ENCODE measurements around the gene NPEPL1.

Gene NPEPL1

DNA sequence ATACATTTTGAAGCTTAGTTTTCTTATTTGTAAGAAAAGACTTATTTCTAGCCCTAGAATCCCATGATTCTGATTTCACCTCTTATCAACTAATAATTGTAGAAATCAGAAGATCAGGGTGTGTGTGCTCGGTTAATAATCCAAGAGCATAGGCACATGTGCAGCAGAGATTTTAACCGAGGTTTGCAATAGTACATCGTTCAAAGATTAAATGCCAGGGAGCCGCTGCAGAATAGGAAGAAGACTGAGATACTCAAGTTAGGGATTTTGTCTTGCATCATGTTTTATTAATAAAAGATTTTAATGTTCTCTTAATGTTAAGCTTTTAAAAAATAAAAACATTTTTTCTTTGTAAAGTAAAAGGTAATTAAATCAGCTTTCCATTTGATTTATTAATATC is 34.6 kb upstream of the NPEPL1 start:
- no peak for DNase-seq (ENCODE audit: low read depth, low spot score)

GRCh38 chr20:58658760-58659159 is 33.8 kb upstream of the NPEPL1 start:
- no peak for DNase-seq (ENCODE audit: low read depth, low spot score)

DNA sequence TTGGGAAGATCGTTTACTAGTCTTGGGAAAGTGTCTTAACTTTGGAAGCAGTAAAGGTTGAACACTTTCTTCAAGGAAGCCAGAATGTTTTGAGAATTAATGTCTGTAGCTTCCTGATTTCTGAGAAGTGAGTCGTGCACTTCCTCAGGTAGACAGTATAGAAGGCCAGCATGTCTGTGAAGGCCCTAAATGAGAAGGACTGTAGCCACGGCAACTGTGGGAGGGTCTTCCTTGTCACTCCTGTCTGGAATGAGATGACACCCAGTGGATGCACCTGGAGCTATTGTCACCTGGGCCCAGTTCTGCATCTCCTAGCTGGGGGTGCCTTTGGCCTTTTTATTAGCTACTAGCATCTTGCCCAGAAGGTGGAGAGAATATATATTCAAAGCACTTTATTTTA is 32.8 kb upstream of the NPEPL1 start:
- DNase-seq (ENCODE audit: low read depth, low spot score) = no peak

- DNase-seq (ENCODE audit: low read depth, low spot score) = no peak
Observed at GRCh38 chr20:58660855-58661597, 31.6 kb upstream of the NPEPL1 start.

DNA sequence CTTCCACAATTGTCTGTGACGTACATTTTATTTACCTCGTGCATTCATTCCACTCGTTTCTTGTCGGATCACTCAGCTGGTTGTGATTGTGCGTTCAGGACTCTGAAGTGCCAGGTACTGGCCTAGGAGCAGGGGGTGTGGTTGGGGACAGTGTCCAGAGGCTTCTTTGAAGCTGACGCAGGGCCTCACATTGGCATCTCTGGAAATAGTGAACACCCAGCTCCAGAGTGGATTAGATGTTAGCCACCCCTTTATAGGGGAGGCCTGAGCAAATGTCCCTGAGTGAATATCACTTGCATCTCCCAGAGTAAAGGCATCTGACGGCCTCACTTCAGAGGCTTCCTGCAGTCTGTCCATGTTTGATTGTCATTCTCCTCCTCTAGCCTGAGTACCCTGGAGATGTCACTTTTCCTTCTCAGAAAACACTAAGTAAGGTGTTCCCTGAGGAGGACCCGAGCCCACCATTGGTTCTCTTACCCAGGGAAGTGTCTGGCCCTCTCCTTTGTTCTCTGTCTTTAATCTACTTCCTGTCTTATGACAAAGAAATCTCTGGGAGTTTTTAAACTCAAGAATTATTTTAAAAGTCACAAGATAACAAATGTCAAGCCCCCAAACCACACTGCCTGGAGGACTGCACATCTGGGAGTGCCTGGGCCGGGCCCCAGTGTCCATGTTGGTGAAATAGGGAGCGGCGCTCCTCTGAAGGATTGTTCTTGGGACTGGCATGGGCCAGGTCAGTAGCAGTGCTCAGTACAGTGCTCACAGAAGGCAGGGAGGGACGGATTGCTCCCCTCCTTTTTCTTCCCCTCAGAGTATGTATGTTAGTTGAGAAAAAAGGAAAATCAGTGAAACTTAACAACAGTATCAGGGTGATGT is 30.8 kb upstream of the NPEPL1 start:
- no peak for DNase-seq (ENCODE audit: low read depth, low spot score)

DNA sequence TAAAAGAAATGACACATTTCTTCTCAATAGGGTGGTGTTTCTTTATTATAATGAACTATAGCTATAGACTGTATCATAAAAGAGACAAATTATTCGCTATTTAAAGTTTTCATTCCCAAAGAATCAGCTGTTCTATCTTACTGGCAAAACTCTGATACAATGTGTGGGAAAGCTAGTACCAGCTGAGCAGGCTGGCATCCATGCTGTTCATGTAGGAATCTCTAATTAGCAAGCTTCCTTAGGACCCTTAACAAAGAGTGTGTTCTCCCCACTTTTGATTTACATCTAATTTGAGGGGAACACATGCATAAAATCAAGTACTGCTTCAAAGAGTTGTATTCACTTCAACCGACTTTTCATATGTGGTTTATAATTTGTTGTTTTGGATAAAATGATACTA is 28.3 kb upstream of the NPEPL1 start:
- DNase-seq (ENCODE audit: low read depth, low spot score) = no peak

DNA sequence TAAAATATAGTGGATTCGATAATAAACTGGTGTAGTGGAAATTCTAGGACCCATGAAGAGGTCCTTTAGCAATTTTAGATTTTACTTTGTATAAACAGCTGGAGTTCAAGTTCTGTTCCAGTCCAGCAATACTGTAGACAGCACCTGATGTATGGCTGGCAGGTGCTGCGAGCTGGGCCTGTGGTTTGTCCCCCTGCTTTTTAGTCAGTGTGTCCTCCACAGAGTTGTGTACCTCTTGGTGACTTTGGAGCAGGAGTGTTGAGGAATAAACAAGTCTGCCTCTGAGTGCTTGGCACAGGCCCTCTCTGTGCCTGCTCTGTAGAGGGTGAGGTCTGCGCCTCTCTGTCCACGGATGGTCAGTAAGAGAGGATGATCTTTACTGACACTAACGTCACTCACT is 27.7 kb upstream of the NPEPL1 start:
- DNase-seq (ENCODE audit: low read depth, low spot score) = no peak

DNA sequence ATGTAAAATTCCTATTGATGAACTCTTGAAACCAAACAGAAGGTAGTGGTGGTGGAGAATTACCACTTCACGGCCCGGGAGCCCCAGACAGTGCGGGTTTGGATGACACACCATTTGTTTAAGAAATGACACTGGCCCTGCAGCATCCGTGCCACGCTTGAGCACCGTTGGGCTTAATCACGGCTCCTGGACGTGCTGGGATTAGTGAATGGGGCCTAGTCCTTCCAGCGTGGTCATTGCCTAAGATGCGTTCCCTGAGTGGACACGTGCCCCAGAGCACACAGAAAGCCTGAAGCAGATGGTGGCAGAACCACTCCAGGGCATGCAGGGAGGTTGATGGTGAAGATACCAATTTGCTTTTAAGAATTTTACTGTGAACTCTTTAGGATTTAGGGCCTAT is 27.0 kb upstream of the NPEPL1 start:
- DNase-seq (ENCODE audit: low read depth, low spot score) = no peak

DNA sequence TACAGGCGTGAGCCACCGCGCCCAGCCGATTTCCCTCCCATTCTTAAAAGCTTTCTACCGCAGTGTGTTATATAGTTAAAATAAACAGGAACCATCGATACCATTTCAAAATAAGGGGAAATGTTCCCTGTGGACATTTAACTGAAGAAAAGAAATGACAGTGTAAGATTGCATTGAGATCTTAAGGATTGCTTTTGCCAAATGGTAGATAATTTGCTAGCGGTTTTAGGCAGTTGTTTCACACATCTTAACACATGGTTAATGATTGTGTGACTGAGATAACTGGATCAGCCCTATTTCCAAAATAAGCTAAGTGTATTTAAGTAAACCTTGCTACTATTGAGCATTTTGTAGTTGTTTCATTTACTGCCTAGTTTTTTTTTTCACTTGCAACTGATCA is 25.9 kb upstream of the NPEPL1 start:
- no peak for DNase-seq (ENCODE audit: low read depth, low spot score)

- DNase-seq (ENCODE audit: low read depth, low spot score) = no peak
Observed at GRCh38 chr20:58667975-58668374, 24.6 kb upstream of the NPEPL1 start.

DNA sequence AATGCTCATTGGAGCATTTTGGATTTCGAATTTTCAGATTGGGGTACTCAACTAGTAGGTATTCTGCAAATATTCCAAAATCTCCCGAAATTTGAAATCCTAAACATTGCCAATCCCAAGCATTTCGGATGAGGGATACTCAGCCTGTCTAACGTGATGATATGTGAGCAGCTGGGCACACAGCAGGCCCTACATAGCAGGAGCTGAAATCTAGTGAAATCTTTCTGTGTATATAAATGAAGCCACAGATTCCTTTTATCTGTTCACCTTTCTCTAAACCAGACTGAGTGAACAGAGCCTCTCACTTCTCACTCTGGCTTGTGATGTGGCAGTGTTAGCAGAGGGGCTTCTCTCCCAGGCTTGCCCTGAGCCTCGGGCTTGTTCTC is 23.7 kb upstream of the NPEPL1 start:
- no peak for DNase-seq (ENCODE audit: low read depth, low spot score)

DNA sequence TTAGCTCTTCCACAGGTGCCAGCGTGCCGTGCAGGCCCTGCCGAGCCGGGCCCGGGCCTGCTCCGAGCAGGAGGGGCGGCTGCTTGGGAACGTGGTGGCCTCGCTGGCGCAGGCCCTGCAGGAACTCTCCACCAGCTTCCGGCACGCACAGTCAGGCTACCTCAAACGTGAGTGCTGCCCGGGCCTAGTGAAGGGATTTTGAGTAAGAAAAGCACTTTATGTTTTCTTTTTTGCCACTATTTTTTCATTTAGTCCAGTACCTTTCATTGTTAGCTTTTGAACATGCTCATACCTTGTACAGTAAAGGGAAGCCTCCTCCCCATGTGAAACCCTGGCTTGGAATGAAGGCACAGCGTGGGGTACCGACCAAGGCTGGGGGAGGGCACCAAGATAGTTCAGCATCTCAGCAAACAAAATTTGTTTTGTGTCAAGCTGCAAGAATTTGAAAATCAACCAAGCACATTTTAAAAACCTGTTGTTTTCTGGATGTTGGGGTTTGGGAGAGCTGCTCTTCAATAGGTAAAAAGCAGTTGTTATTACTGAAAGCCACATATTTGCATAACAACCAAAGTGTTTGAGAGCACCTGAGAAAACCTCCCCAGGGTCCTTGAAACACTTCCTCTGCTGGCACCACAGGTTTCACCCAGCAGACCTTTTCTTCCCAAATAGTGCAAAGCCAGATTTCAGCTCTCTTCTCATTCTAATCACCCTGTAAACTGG is 23.2 kb upstream of the NPEPL1 start:
- no peak for DNase-seq (ENCODE audit: low read depth, low spot score)

- DNase-seq (ENCODE audit: low read depth, low spot score) = no peak
Observed at GRCh38 chr20:58670102-58670501, 22.5 kb upstream of the NPEPL1 start.

DNA sequence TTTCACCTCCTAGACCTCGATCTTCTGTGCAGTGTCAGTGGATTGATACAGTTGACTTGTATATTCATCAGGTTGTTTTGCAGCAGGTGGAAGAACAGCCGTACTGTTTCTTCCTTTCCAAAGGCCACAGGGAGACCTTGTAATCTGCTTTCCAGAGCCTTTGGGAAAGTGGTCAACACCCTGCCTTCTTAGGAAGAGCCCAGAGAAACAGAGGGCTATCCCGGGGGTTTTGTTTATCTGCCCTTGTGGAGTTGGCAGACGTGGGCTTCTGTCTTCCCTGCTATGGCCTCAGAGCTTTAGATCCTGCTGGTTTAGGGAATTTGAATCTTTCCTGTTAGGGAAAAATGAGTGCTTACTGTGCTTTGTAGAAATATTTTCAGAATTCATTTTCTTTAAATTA is 21.9 kb upstream of the NPEPL1 start:
- no peak for DNase-seq (ENCODE audit: low read depth, low spot score)

DNA sequence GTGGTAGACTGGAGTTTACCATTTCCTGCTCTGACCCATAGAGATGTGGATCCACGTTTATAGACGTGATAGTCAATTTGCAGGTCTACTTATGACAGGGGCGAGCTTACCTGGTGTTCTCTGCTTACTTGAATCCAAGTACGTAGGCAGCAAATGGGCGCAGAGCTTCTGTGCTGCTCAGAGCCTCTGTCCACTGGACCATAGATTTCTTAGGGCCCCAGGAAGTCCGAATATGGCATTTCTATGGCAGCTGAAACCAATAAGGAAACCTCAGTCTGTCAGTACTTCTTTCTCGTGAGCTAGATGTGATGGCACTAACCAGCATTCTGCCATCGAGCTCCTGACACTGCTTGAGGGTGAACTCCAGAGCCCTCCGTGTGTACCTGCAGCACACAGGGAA is 19.5 kb upstream of the NPEPL1 start:
- DNase-seq (ENCODE audit: low read depth, low spot score) = no peak

GRCh38 chr20:58675146-58675584 is 17.4 kb upstream of the NPEPL1 start:
- no peak for DNase-seq (ENCODE audit: low read depth, low spot score)

- DNase-seq (ENCODE audit: low read depth, low spot score) = no peak
Observed at GRCh38 chr20:58675641-58676040, 17.0 kb upstream of the NPEPL1 start.

DNA sequence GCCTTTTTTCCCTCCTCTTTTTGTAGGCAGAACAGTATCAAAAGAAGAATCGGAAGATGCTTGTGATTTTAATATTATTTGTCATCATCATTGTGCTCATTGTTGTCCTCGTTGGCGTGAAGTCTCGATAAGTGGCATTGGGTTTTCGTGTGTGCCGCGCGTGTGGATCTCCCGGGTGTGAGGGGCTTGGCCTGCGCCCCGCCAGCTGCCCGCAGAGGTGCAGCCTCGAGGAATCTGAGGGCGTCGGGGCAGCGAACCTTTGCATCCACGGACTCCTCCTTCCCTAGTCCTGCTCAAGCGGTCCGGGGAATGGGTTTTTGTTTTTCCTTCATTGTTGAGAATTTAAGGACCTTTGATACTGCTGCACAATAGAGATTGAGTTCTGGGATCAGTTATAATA is 16.4 kb upstream of the NPEPL1 start:
- no peak for DNase-seq (ENCODE audit: low read depth, low spot score)

DNA sequence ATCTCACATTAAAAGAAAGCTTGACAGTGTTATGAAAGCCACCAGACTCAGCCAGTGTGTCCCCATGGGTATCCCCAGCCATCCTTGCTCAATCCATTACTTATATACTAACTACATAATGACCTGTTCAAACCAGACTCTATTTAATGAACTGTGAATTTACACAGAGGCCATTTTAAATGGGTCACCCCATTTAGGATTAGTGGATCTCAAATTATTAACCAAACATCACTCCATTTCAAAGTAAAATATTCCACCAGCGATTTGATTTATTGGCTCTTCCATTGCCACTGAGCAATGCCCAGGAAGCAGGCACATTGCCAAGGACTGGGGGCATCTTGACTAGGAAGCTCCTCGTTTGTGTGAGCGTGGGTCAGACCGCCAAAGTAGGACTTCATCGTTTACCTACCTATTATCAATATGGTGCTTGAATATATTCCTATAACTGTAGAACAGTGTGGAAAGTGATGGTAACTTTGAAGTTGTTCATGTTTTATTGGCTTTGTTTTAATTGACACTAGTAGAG is 15.5 kb upstream of the NPEPL1 start:
- no peak for DNase-seq (ENCODE audit: low read depth, low spot score)

DNA sequence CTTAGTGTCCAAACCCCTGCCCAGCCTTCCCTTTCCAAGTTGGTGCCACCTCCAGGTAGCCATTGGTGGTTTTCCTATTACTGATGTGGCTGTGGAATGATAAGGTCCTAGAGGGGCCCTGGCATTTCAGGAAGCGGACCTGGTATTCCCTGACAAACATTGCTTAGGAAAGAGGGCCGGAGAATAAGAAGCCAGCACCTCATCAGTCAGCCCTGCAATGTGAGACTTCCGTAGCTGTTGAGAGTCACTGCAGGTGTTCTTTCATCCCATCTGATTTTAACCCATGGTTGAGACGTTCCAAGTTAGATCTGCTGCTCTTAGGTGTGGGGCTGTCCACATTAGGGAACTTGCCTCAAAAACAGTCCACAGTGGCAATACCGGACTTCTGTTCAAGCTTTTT is 14.8 kb upstream of the NPEPL1 start:
- no peak for DNase-seq (ENCODE audit: low read depth, low spot score)

- DNase-seq (ENCODE audit: low read depth, low spot score) = no peak
Observed at GRCh38 chr20:58678806-58679205, 13.8 kb upstream of the NPEPL1 start.

Data from activated naive CD8-positive, alpha-beta T cell treated with anti-CD3 and anti-CD28 coated beads, Interleukin-2, amount 50 U/mL, for 16 hours (primary cell).